Esophagus muscularis mucosa (tissue), 4 donors: ENCODE data around the gene ETF1. TPM values are rescaled to one million over a fixed set of nuclear protein-coding genes. Genes with fewer than 3 reads are reported as not detected.

Experiments used
- DNase-seq: peaks from one replicate; pipeline ENCODE4 v3.0.0-alpha.2; 2017; ENCODE audit errors: extremely low spot score
- H3K27ac ChIP-seq, 4 donors: fragments of 200-600 bp; sonication (generic); replicated peaks in 1 of 4; 1 replicate in 3 of 4; 2 replicates in 1 of 4; pipeline ENCODE4 v1.5.1; 2016 to 2019; ENCODE audit warnings: mild to moderate bottlenecking in 1 of 4
- H3K27me3 ChIP-seq, 4 donors: fragments of 200-600 bp; sonication (generic); one replicate each; pipeline versions ENCODE4 v1.5.1 to v1.6.0; 2016 to 2019
- H3K36me3 ChIP-seq, 4 donors: fragments of 200-600 bp; sonication (generic); one replicate each; pipeline ENCODE4 v1.5.1; 2016 to 2019
- H3K4me1 ChIP-seq, 4 donors: fragments of 200-600 bp; sonication (generic); one replicate each; pipeline ENCODE4 v1.5.1; 2016 to 2019
- H3K4me3 ChIP-seq, 4 donors: fragments of 200-600 bp; sonication (generic); 1 replicate in 2 of 4; 2 replicates in 2 of 4; pipeline ENCODE4 v1.5.1; 2016 to 2019; ENCODE audit warnings: mild to moderate bottlenecking in 4 of 4, moderate library complexity in 1 of 4
- H3K9me3 ChIP-seq, 4 donors: fragments of 200-600 bp; sonication (generic); 1 replicate in 3 of 4; 2 replicates in 1 of 4; pipeline ENCODE4 v1.5.1; 2016 to 2019
- EP300 ChIP-seq: sonication (generic); formaldehyde crosslinking; IDR thresholded peaks from one replicate; pipeline ENCODE4 v1.6.1; 2017; ENCODE audit warnings: antibody characterized with exemption
- POLR2A ChIP-seq: fragments of 450-650 bp; IDR thresholded peaks from one replicate; pipeline ENCODE4 v1.6.1; 2017; ENCODE audit warnings: antibody characterized with exemption, moderate library complexity, mild to moderate bottlenecking, low read depth
- POLR2AphosphoS5 ChIP-seq, 2 donors: sonication (generic); formaldehyde crosslinking; IDR thresholded peaks; one replicate each; pipeline ENCODE4 v1.6.1; 2017; ENCODE audit warnings: antibody characterized with exemption in 2 of 2
- WGBS: methylation state at CpG from one replicate; pipeline ENCODE4 v1.1.5; 2018; 5-methylcytosine and 5-hydroxymethylcytosine counted together
- intact Hi-C: fragments of 100-400 bp; cut with DNase I; formaldehyde crosslinking; loops from one replicate; pipeline ENCODE4 v1.15.1; 2023
- total RNA-seq, 4 donors: library from RNA; depleted of rRNA; stranded (reverse); fragments of >200 nt; gene quantifications; one replicate each; pipeline versions ENCODE4 v1.1.0 to v1.2.1, GENCODE V29; 2016
- TF ChIP-seq, protein P1 (sequence below), 3 experiments: fragments of 200-600 bp in 2 of 3; fragments of 450-650 bp in 1 of 3; sonication (generic) in 2 of 3; IDR thresholded peaks; one replicate each; pipeline ENCODE4 v1.5.1; 2017 to 2019; ENCODE audit warnings: antibody characterized with exemption in 3 of 3, mild to moderate bottlenecking in 2 of 3, moderate library complexity in 1 of 3

ETF1 gene
- total RNA-seq, 4 donors from 2014 or later = 90.5 to 154 (median 111) TPM

DNA sequence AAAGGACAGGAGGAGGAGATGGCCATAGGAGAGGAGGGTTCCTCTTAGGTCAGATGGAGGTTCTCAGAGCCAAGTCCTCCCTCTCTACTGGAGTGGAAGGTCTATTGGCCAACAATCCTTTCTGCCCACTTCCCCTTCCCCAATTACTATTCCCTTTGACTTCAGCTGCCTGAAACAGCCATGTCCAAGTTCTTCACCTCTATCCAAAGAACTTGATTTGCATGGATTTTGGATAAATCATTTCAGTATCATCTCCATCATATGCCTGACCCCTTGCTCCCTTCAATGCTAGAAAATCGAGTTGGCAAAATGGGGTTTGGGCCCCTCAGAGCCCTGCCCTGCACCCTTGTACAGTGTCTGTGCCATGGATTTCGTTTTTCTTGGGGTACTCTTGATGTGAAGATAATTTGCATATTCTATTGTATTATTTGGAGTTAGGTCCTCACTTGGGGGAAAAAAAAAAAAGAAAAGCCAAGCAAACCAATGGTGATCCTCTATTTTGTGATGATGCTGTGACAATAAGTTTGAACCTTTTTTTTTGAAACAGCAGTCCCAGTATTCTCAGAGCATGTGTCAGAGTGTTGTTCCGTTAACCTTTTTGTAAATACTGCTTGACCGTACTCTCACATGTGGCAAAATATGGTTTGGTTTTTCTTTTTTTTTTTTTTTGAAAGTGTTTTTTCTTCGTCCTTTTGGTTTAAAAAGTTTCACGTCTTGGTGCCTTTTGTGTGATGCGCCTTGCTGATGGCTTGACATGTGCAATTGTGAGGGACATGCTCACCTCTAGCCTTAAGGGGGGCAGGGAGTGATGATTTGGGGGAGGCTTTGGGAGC is 74.7 kb downstream of the ETF1 start:
- WGBS = 87% methylated on average over 7 of the region's 7 CpGs
- TF ChIP-seq EP300 (no peak), POLR2A (no peak), POLR2AphosphoS5 (IDR thresholded peaks at IDR 0.05) (peak in 1 of 2 donors; percentile 81)
- TF ChIP-seq, protein P1, sequence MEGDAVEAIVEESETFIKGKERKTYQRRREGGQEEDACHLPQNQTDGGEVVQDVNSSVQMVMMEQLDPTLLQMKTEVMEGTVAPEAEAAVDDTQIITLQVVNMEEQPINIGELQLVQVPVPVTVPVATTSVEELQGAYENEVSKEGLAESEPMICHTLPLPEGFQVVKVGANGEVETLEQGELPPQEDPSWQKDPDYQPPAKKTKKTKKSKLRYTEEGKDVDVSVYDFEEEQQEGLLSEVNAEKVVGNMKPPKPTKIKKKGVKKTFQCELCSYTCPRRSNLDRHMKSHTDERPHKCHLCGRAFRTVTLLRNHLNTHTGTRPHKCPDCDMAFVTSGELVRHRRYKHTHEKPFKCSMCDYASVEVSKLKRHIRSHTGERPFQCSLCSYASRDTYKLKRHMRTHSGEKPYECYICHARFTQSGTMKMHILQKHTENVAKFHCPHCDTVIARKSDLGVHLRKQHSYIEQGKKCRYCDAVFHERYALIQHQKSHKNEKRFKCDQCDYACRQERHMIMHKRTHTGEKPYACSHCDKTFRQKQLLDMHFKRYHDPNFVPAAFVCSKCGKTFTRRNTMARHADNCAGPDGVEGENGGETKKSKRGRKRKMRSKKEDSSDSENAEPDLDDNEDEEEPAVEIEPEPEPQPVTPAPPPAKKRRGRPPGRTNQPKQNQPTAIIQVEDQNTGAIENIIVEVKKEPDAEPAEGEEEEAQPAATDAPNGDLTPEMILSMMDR (IDR thresholded peaks at IDR 0.05) = no peak
- peaks cover 0 to 18% (median 9%) of the 10 kb centered on the region in 4 donors for H3K36me3 ChIP-seq
- no peak for DNase-seq
- intact Hi-C loops = no loop called here
- H3K9me3 ChIP-seq = no peaks in the 10 kb centered on the region
- H3K4me3 ChIP-seq = peak overlapping the region; percentile 67 to 98 (median 74)
- peak overlapping the region in 1 of 4 donors; percentile 28 for H3K27ac ChIP-seq
- H3K27me3 ChIP-seq = no peaks in the 10 kb centered on the region
- peaks cover 17 to 36% (median 31%) of the 10 kb centered on the region in 4 donors for H3K4me1 ChIP-seq

DNA sequence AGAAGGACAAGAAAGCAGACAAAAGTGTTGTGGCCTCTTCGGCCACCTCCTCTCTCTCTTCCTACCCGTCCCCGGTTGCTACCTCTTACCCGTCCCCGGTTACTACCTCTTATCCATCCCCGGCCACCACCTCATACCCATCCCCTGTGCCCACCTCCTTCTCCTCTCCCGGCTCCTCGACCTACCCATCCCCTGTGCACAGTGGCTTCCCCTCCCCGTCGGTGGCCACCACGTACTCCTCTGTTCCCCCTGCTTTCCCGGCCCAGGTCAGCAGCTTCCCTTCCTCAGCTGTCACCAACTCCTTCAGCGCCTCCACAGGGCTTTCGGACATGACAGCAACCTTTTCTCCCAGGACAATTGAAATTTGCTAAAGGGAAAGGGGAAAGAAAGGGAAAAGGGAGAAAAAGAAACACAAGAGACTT is 75.3 kb downstream of the ETF1 start:
- H3K4me3 ChIP-seq = peak overlapping the region; percentile 67 to 98 (median 74)
- intact Hi-C loops = no loop called here
- TF ChIP-seq POLR2AphosphoS5 (IDR thresholded peaks at IDR 0.05) (peak in 1 of 2 donors; percentile 76), EP300 (no peak), POLR2A (no peak)
- TF ChIP-seq, protein P1 (IDR thresholded peaks at IDR 0.05) = no peak

GRCh38 chr5:138466900-138467710 is 75.9 kb downstream of the ETF1 start:
- 93% methylated on average over 41 of the region's 45 CpGs for WGBS
- peaks cover 0 to 18% (median 9%) of the 10 kb centered on the region in 4 donors for H3K36me3 ChIP-seq
- H3K4me3 ChIP-seq = peak overlapping the region; percentile 67 to 98 (median 74)
- TF ChIP-seq, protein P1 (IDR thresholded peaks at IDR 0.05) = no peak
- TF ChIP-seq POLR2A = no peak
- TF ChIP-seq POLR2AphosphoS5 (IDR thresholded peaks at IDR 0.05) = peak in 1 of 2 donors; percentile 57
- no peak for TF ChIP-seq EP300
- no peaks in the 10 kb centered on the region for H3K9me3 ChIP-seq
- no peak for DNase-seq
- peaks cover 20 to 41% (median 37%) of the 10 kb centered on the region in 4 donors for H3K4me1 ChIP-seq
- intact Hi-C loops = no loop called here
- H3K27ac ChIP-seq = peak overlapping the region; percentile 5 to 99 (median 96)
- no peaks in the 10 kb centered on the region for H3K27me3 ChIP-seq

More for the DNA sequence above, 75.3 kb downstream of the ETF1 start:
- no peak for DNase-seq
- WGBS = 83% methylated on average over 14 of the region's 14 CpGs
- Histone ChIP-seq H3K27me3 (no peaks in the 10 kb centered on the region), H3K36me3 (peaks cover 0 to 18% (median 9%) of the 10 kb centered on the region in 4 donors), H3K4me1 (peaks cover 20 to 41% (median 37%) of the 10 kb centered on the region in 4 donors), H3K27ac (peak overlapping the region in 1 of 4 donors; percentile 28), H3K9me3 (no peaks in the 10 kb centered on the region)

DNA sequence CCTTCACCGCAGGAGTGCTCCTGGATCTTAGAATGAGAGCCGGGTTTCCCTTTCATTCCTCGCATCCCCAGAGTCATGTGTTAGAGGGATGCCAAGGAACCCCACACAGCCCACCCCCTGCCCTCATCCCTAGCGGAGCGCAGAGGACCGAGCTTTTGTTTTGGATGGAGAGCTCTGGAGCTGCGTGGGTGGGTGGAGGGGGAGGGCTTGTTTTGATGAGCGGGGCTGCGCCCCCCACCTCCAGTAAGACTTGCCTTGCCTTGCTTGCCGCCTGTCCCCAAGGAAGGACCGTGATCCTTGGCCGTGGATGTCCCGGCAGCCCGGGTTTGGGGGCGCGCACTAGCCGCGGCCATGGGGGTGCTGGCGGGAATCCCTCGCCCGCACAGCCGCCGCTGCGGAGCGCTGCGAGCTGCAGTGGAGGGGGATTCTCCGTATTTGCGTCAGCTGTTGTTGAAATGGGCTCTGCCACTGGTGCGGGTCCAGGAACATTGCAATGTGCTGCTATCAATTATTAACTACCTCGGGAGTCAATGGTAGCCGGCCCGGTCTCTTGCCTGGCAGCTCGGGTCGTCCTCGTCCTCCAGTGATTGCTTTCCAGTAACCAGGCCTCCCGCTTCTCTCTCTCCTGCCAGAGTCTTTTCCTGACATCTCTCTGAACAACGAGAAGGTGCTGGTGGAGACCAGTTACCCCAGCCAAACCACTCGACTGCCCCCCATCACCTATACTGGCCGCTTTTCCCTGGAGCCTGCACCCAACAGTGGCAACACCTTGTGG is 76.7 kb downstream of the ETF1 start:
- Histone ChIP-seq H3K36me3 (peaks cover 0 to 18% (median 9%) of the 10 kb centered on the region in 4 donors), H3K27me3 (no peaks in the 10 kb centered on the region), H3K4me3 (peak overlapping the region; percentile 67 to 98 (median 74)), H3K9me3 (no peaks in the 10 kb centered on the region), H3K4me1 (peaks cover 25 to 45% (median 37%) of the 10 kb centered on the region in 4 donors), H3K27ac (peak overlapping the region; percentile 96 to 99 (median 98))
- DNase-seq = no peak
- 20% methylated on average over 18 of the region's 39 CpGs for WGBS
- intact Hi-C loops = no loop called here
- TF ChIP-seq POLR2AphosphoS5 (IDR thresholded peaks at IDR 0.05) (peak in 1 of 2 donors; percentile 37), EP300 (no peak), POLR2A (no peak)
